ENCODE results near the gene LY86. TPM values are rescaled to one million over a fixed set of nuclear protein-coding genes. Genes with fewer than 3 reads are reported as not detected.

Gene LY86
- total and polyA plus RNA-seq, 2 donors (not counting 1 experiment from before 2014, with no cell fraction given) = 68.7 to 90.2 TPM

DNA sequence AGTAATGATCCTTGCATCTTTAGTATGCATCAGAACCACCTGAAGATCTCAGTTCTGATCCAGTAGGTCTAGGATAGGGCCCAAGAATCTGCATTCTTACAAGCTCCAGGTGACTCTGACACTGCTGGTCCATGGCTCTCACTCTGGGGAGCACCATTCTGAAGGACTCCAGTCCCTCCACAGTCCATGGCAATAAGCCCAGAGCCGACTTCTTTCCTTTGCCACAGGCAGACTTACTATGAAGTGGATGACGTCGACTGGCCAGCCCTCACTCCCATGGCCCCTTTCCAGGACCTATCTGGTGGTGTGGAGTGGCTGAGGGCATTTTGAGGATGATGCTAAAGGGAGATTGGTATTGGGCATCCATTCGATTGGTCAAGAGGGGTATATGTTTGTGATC lies 21.8 kb upstream of the LY86 start:
- H3K4me3 Mint-ChIP-seq = no peak overlapping the region
- 96% methylated on average over 4 of the region's 4 CpGs for WGBS (ENCODE audit: insufficient coverage)
- peaks cover 12% of the 10 kb centered on the region for H3K4me1 Mint-ChIP-seq
- ChIA-PET POLR2A (no interaction called here), CTCF (no interaction called here)
- ATAC-seq (ENCODE audit: low read depth) (no peak), DNase-seq (no peak)
- Histone ChIP-seq H3K4me1 (ENCODE audit: control insufficient read depth in 2 of 2, insufficient read depth in 2 of 2, low read length in 2 of 2) (no peaks in the 10 kb centered on the region), H3K4me2 (replicated peaks; ENCODE audit: low read depth, low read length, poor library complexity, severe bottlenecking) (no peak overlapping the region), H3K9me3 (ENCODE audit: control extremely low read depth in 1 of 3, control insufficient read depth in 2 of 3, insufficient read depth in 1 of 3, low read length in 2 of 3) (peaks cover 0 to 4% (median 1%) of the 10 kb centered on the region in 3 donors), H4K20me1 (ENCODE audit: control insufficient read depth, insufficient read depth, low read length, poor library complexity, severe bottlenecking) (no peaks in the 10 kb centered on the region), H3K36me3 (replicated peaks in 1 of 2; ENCODE audit: control extremely low read depth in 1 of 2, control insufficient read depth in 1 of 2, extremely low read depth in 1 of 2, insufficient read depth in 2 of 2, low read length in 1 of 2) (peaks cover 5 to 16% of the 10 kb centered on the region in 2 experiments), H3K4me3 (ENCODE audit: control extremely low read depth in 1 of 5, extremely low read depth in 1 of 5, insufficient read depth in 1 of 5, low read depth in 2 of 5, low read length in 4 of 5) (no peak overlapping the region), H3K27ac (ENCODE audit: low read length in 2 of 2) (no peak overlapping the region), H2AFZ (ENCODE audit: insufficient read depth, low read depth, low read length, poor library complexity, severe bottlenecking) (no peak overlapping the region), H3K9ac (ENCODE audit: low read length) (no peak overlapping the region), H3K79me2 (ENCODE audit: control insufficient read depth, insufficient read depth, low read length) (no peaks in the 10 kb centered on the region), H3K27me3 (replicated peaks in 1 of 4; ENCODE audit: control extremely low read depth in 1 of 4, control insufficient read depth in 3 of 4, insufficient read depth in 4 of 4, low read length in 3 of 4) (no peaks in the 10 kb centered on the region)
- H3K9me3 Mint-ChIP-seq (ENCODE audit: insufficient read depth) = no peaks in the 10 kb centered on the region
- intact Hi-C loops (cut with micrococcal nuclease) = no loop called here
- H3K27ac Mint-ChIP-seq = no peak overlapping the region
- H3K27me3 Mint-ChIP-seq = no peaks in the 10 kb centered on the region
- no peak for TF ChIP-seq EZH2 (IDR thresholded peaks at IDR 0.05; ENCODE audit: borderline replicate concordance, insufficient read depth, low read depth, low read length, poor library complexity, severe bottlenecking)
- TF ChIP-seq, protein P1, sequence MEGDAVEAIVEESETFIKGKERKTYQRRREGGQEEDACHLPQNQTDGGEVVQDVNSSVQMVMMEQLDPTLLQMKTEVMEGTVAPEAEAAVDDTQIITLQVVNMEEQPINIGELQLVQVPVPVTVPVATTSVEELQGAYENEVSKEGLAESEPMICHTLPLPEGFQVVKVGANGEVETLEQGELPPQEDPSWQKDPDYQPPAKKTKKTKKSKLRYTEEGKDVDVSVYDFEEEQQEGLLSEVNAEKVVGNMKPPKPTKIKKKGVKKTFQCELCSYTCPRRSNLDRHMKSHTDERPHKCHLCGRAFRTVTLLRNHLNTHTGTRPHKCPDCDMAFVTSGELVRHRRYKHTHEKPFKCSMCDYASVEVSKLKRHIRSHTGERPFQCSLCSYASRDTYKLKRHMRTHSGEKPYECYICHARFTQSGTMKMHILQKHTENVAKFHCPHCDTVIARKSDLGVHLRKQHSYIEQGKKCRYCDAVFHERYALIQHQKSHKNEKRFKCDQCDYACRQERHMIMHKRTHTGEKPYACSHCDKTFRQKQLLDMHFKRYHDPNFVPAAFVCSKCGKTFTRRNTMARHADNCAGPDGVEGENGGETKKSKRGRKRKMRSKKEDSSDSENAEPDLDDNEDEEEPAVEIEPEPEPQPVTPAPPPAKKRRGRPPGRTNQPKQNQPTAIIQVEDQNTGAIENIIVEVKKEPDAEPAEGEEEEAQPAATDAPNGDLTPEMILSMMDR (IDR thresholded peaks at IDR 0.05) = no peak

DNA sequence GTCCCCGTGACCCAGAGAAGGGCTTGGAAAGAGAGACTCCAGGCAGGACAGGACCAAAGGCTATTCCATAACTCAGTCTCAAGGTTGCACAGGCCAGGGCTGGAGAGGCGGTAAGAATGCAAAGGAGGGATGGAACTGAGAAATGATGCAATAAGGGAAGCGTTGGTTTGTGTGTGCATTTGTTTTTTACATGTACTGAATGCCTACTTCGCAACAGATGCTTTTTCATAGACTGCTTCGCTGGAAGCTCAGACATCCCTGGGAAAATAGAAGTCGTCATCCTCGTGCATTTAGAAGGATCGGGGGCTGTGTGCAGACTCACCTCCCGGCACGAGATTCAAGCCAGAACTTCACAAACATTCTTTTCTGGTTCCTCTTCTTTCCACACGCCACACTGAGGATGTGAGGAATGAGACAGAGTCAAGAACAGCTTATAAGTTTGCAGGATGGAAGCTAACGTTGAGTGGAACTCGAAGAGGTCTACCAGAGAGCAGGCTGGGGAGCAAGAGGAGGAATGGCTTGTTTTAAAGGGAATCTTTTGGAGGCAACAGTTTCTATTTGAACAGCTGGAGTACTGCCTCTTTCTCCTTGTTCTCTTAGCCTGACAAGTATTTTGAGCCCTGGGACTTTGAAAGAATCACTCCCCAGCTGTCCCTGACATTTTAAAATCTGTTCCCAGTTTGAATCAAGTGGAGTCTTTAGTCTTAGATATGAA lies 19.3 kb upstream of the LY86 start:
- H3K4me1 Mint-ChIP-seq = peaks cover 8% of the 10 kb centered on the region
- H2AFZ ChIP-seq (ENCODE audit: insufficient read depth, low read depth, low read length, poor library complexity, severe bottlenecking) = no peak overlapping the region
- ATAC-seq (ENCODE audit: low read depth) (no peak), DNase-seq (no peak)
- H3K9ac ChIP-seq (ENCODE audit: low read length) = no peak overlapping the region
- no peak overlapping the region for H3K4me2 ChIP-seq (replicated peaks; ENCODE audit: low read depth, low read length, poor library complexity, severe bottlenecking)
- no peaks in the 10 kb centered on the region for H4K20me1 ChIP-seq (ENCODE audit: control insufficient read depth, insufficient read depth, low read length, poor library complexity, severe bottlenecking)
- TF ChIP-seq, protein P1 (IDR thresholded peaks at IDR 0.05) = no peak
- TF ChIP-seq EZH2 (IDR thresholded peaks at IDR 0.05; ENCODE audit: borderline replicate concordance, insufficient read depth, low read depth, low read length, poor library complexity, severe bottlenecking) = no peak
- no peak overlapping the region for H3K4me3 ChIP-seq (ENCODE audit: control extremely low read depth in 1 of 5, extremely low read depth in 1 of 5, insufficient read depth in 1 of 5, low read depth in 2 of 5, low read length in 4 of 5)
- intact Hi-C loops (cut with micrococcal nuclease) = no loop called here
- H3K9me3 ChIP-seq (ENCODE audit: control extremely low read depth in 1 of 3, control insufficient read depth in 2 of 3, insufficient read depth in 1 of 3, low read length in 2 of 3) = peaks cover 0 to 6% (median 2%) of the 10 kb centered on the region in 3 donors
- whole genome bisulfite sequencing (ENCODE audit: insufficient coverage) = 95% methylated on average over 10 of the region's 13 CpGs
- peaks cover 4% of the 10 kb centered on the region for H3K79me2 ChIP-seq (ENCODE audit: control insufficient read depth, insufficient read depth, low read length)
- peaks cover 5 to 13% of the 10 kb centered on the region in 2 experiments for H3K36me3 ChIP-seq (replicated peaks in 1 of 2; ENCODE audit: control extremely low read depth in 1 of 2, control insufficient read depth in 1 of 2, extremely low read depth in 1 of 2, insufficient read depth in 2 of 2, low read length in 1 of 2)
- no peaks in the 10 kb centered on the region for H3K27me3 Mint-ChIP-seq
- H3K27ac ChIP-seq (ENCODE audit: low read length in 2 of 2) = no peak overlapping the region
- peaks cover 9% of the 10 kb centered on the region for H3K9me3 Mint-ChIP-seq (ENCODE audit: insufficient read depth)
- no peaks in the 10 kb centered on the region for H3K4me1 ChIP-seq (ENCODE audit: control insufficient read depth in 2 of 2, insufficient read depth in 2 of 2, low read length in 2 of 2)
- H3K27ac Mint-ChIP-seq = no peak overlapping the region
- POLR2A ChIA-PET = no interaction called here
- no peaks in the 10 kb centered on the region for H3K27me3 ChIP-seq (replicated peaks in 1 of 4; ENCODE audit: control extremely low read depth in 1 of 4, control insufficient read depth in 3 of 4, insufficient read depth in 4 of 4, low read length in 3 of 4)
- CTCF ChIA-PET = no interaction called here
- H3K4me3 Mint-ChIP-seq = no peak overlapping the region

Data from B cell (primary cell).